Sigmoid colon (tissue), 4 donors: ENCODE data around the gene ANAPC16.

Source experiments
- EP300 ChIP-seq, 4 donors: sonication (generic); formaldehyde crosslinking; IDR thresholded peaks; one replicate each; pipeline ENCODE4 v1.6.1; 2017; ENCODE audit warnings: antibody characterized with exemption in 4 of 4
- POLR2A ChIP-seq, 2 donors: fragments of 450-650 bp; IDR thresholded peaks; one replicate each; pipeline ENCODE4 v1.6.1; 2016; ENCODE audit warnings: antibody characterized with exemption in 2 of 2, mild to moderate bottlenecking in 2 of 2, moderate library complexity in 2 of 2
- TF ChIP-seq, protein P1 (sequence below), 4 experiments: fragments of 450-650 bp in 3 of 4; fragments of 200-600 bp in 1 of 4; IDR thresholded peaks; one replicate each; pipeline ENCODE4 v1.5.1; 2016 to 2019; ENCODE audit warnings: antibody characterized with exemption in 4 of 4, mild to moderate bottlenecking in 3 of 4, moderate library complexity in 2 of 4

GRCh38 chr10:72277996-72278667 lies 62.3 kb downstream of the ANAPC16 start:
- no peak for TF ChIP-seq EP300 (IDR thresholded peaks at IDR 0.05)
- TF ChIP-seq, protein P1, sequence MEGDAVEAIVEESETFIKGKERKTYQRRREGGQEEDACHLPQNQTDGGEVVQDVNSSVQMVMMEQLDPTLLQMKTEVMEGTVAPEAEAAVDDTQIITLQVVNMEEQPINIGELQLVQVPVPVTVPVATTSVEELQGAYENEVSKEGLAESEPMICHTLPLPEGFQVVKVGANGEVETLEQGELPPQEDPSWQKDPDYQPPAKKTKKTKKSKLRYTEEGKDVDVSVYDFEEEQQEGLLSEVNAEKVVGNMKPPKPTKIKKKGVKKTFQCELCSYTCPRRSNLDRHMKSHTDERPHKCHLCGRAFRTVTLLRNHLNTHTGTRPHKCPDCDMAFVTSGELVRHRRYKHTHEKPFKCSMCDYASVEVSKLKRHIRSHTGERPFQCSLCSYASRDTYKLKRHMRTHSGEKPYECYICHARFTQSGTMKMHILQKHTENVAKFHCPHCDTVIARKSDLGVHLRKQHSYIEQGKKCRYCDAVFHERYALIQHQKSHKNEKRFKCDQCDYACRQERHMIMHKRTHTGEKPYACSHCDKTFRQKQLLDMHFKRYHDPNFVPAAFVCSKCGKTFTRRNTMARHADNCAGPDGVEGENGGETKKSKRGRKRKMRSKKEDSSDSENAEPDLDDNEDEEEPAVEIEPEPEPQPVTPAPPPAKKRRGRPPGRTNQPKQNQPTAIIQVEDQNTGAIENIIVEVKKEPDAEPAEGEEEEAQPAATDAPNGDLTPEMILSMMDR (IDR thresholded peaks at IDR 0.05): no peak
- TF ChIP-seq POLR2A (IDR thresholded peaks at IDR 0.05): no peak
